Frontal cortex (tissue), 4 donors: Measurements from ENCODE around the gene CALCA. TPM values are rescaled to one million over a fixed set of nuclear protein-coding genes. Genes with fewer than 3 reads are reported as not detected.
"Not testable (repeated sequence)": the region's sequence is repeated elsewhere in the genome, so short reads cannot be mapped to it uniquely, and the experiment has no call there.

Experiments
- DNase-seq, 2 donors: peaks; one replicate each; pipeline ENCODE4 v3.0.0; 2012; ENCODE audit warnings: low spot score in 2 of 2
- FAIRE-seq: peaks from 2 replicates; lab custom pipeline; 2012; peaks lifted over from hg19 to GRCh38; lab: Jason Lieb, UNC
- total RNA-seq: library from RNA; depleted of rRNA; stranded (reverse); fragments of >200 nt; gene quantifications from one replicate; pipeline ENCODE4 v1.2.3, GENCODE V29; 2014
- donor health status: control.
- donor health status: control.
- donor health status: control.

Gene CALCA
- total RNA-seq, result not detected

DNA sequence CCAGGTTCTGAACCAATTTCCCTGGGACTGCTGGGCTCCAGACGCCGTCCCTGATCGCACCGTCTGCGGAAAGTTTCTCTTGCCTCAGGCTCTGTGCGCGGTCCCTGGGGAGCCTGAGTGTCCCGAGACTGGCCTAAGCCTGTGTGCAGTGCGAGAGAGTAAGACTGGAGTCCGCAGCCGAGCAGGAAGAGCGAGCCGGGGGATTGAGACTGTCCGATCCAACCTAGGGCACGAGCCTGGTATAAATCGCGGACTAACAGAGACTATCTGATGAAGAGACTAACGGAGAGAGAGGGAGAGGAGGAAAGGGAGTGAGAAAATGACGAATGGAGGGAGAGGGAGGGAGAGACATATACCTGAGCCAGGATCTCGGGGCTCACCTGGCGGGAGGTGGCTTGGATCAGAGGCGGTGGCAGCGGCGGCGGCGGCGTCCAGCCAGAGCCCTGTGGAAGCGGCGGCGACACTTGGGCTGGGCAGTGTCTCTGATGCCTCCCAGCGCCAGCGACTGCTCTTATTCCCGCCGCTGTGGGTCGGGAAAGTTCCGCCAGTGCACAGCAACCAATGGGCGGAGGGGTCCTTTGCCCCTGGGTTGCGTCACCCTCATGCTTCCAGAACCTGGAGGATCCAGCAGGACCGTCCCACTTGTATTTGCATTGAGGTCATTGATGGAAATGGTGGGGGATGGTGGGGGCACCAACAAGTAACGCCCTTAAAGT lies at the start of gene CALCA:
Gene CALCA (minus strand): TSS at position 487 of the 716 bp plus-strand sequence. CDS start 1,159 bp downstream, outside the sequence.
- no peak for FAIRE-seq
- no peak for DNase-seq

DNA sequence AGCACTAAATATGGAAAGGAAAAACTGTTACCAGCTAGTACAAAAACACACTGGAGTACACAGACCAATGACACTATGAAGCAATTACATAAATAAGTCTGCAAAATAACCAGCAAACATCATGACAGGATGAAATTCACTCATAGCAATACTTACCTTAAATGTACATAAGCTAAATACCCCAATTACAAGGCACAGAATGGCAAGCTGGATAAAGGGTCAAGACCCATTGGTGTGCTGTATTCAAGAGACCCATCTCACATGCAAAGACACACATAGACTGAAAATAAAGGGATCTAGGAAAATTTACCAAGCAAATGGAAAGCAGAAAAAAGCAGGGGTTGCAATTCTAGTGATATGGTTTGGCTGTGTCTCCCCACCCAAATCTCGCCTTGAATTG lies 44.0 kb upstream of the CALCA start:
- no peak for FAIRE-seq
- DNase-seq, result no peak

DNA sequence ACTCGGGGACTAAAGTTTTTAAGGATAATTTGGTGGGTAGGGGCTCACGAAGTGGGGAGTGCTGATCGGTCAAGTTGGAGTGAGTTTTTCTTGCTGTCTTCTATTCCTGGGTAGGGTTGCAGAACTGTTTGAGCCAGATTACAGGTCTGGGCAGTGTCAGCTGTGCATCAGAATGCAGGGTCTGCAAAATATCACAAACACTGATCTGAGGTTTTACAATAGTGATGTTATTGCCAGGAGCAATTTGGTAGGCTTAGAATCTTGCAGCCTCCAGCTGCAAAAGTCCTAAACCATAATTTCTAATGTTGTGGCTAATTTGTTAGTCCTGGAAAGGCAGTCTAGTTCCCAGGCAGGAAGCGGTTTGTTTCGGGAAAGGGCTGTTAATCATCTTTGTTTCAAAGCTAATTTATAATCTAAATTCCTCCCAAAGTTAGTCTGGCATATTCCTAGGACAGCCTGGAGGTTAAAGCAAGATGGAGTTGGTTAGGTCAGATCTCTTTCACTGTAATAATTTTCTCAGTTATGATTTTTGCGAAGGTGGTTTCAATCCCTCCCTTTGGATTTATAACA lies 39.7 kb upstream of the CALCA start:
- FAIRE-seq (no peak), DNase-seq (no peak)

- FAIRE-seq (no peak), DNase-seq (no peak)
Observed at GRCh38 chr11:15010865-15011264, 38.7 kb upstream of the CALCA start.

DNA sequence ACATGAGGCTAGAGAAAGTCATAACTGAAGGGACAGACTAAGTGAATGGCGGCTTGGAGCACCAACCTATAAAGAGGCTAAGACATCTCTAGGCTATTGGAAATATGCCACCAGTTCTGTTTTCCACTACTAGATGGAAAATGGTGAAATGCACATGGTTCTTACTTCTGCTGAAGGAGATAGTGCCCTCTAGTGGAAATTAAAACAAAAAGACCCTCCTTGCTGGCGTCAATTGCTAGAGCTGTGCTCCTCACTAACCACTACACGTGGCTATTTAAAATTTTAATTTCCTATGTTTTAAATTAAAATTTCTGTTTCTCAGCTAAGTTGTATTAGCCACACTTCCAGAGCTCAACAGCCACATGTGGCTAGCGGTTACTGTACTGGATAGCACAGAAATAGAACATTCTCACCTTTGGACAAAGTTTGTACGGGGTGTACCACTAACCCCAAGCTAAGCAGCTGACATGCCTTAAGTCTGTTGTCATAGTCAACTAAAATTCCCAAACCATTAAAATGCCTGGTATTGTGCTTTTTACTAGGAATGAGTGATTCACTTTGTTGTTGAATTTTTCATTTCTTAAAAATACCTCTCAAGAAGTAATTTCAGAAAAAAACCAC lies 34.1 kb upstream of the CALCA start:
- DNase-seq (no peak), FAIRE-seq (peak; percentile 6)

- DNase-seq, FAIRE-seq: not testable (repeated sequence)
Observed at GRCh38 chr11:14988133-14988532, 16.0 kb upstream of the CALCA start.

- no peak for DNase-seq
- no peak for FAIRE-seq
Observed at GRCh38 chr11:14981507-14981906, 9.4 kb upstream of the CALCA start.

- FAIRE-seq (no peak), DNase-seq (no peak)
Observed at GRCh38 chr11:14980854-14981253, 8.7 kb upstream of the CALCA start.

- DNase-seq (no peak), FAIRE-seq (no peak)
Observed at GRCh38 chr11:14977101-14977880, 5.1 kb upstream of the CALCA start.

DNA sequence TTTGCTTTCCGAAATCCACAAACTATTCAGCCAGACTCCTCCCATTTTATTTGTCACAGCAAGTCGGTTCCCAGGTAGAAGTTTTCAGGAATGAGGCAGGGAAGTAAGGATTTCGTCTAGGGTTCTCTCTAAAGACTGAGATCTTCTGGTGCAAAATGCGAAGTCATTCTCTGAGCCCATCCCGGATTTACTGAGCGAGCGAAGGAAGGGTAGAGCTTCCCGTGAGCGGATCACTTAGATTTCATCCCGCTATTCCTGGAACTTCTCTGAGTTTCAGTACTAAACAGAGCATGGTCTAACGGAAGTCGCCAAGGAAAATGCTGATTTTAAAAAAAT lies 3.1 kb upstream of the CALCA start:
- DNase-seq, result no peak
- FAIRE-seq, result no peak

GRCh38 chr11:14974515-14975251 lies 2.5 kb upstream of the CALCA start:
- DNase-seq (no peak), FAIRE-seq (no peak)

DNA sequence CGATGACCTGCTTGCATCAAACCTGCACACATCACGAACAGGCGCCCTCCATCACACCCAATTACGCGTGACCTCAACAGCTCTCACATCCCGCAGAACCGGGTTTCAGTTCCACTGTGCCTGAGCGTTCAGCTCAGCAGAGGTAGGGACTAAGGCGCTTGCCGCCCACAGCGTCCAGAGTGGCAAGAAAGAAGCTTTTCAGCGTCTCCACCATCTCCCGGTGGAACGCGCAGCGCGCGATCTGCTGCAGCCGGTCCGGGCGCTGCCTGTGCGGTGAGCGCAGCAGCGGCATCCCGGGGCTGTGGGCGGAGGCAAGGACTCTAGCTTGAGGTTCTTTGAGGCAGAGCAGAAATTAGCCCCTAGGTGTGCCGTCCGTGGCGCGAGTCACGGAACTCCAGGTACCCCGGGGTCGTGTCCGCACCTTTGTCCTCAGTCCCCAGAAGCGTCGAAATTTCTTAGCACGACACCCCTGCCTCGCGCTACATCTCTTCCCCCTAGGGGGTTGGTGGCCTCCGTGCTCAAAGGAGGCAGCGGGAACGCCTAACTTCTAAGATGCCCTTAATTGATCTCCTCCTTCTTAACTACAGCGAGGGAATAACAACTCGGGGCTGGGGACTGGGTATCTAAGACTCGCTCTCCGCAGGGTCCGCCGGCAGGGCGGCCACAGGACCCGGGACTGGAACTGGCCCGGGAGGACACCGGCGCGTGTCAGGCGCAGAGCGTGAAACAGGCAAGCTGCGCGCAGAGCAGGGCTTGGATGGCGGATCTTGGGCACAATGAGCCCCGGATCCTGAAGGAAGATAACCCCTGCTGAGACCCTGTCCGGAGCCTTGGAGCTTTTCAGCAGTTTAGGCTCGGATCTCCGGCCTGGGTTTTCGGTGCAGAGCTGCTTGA lies 1.7 kb upstream of the CALCA start:
- DNase-seq (no peak), FAIRE-seq (no peak)

DNA sequence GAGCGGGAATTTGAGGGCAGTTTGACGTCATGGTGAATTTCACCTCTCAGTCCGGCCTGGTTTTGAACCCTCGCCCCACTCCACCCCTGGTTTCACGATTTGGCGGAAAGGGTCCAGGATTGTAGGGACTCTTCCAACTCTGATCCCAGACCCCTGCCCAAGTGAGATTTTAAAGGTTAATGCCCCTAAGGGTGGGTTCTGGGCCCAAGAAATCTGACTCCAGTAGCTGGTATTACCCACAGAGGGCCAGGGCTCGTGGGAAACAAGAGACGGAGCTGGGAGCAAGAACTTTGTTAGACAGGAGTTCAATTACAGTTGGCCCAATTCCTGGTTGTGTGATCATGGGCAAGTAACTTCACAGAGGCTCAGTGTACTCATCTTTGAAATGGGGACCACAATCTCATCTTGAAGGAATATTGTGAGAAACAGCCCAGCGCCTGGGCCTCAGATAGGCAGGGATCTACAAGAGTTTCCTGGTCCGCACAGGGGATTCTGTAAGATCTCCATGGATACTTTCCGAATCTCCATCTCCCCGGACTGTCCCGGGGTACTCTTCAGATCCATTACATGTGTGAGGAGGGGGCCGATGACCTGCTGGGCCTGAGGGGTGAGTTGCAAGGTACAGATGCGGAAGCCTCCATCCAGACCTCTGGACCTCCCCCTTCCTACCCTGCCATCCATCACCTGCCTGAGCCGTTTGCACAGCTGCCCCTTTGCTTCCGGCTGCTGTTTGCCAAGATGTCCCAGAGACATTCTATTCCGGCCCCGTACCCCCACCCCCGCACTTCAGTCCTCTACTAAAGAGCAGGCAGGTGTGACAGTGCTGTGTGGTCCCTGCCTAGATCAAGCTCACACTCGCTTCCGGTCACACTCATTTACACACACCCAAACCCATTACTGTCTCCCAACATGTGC lies 687 bp upstream of the CALCA start:
- no peak for FAIRE-seq

GRCh38 chr11:14969901-14970323 lies 2.2 kb downstream of the CALCA start:
- no peak for DNase-seq

More for the DNA sequence above, 687 bp upstream of the CALCA start:
- no peak for DNase-seq

GRCh38 chr11:14967581-14968243 lies 4.4 kb downstream of the CALCA start:
- DNase-seq, result no peak
- FAIRE-seq, result no peak

More at GRCh38 chr11:14969901-14970323, 2.2 kb downstream of the CALCA start:
- FAIRE-seq, result no peak

GRCh38 chr11:14956111-14956510 lies 16.0 kb downstream of the CALCA start:
- no peak for DNase-seq
- no peak for FAIRE-seq

GRCh38 chr11:14954581-14954980 lies 17.6 kb downstream of the CALCA start:
- FAIRE-seq (no peak), DNase-seq (no peak)
